T-helper 2 cell treated with Interferon-gamma antibody and Interleukin-4, amounts not matched to agents 100 ng/mL and 5 ng/mL, for 36 hours (primary cell): ENCODE results near the gene ADIPOR2. TPM values are rescaled to one million over a fixed set of nuclear protein-coding genes. Genes with fewer than 3 reads are reported as not detected.

Experiments
- intact Hi-C: fragments of 100-400 bp; cut with micrococcal nuclease; formaldehyde crosslinking; loops from one replicate; pipeline ENCODE4 v1.15.1; 2023
- total RNA-seq: library from RNA; stranded (reverse); gene quantifications from 2 replicates; pipeline ENCODE4 v1.2.3, GENCODE V29; 2022

ADIPOR2 gene
- total RNA-seq, 1 donor from 2014 or later: 64.5 TPM

GRCh38 chr12:1768615-1769014, 77.7 kb downstream of the ADIPOR2 start:
- intact Hi-C loops: no loop called here

GRCh38 chr12:1769809-1770494, 79.1 kb downstream of the ADIPOR2 start:
- intact Hi-C loops: loop anchor here (10.0 kb wide), 1 partner anchor 635 kb away; no protein-coding TSS in a partner anchor

- intact Hi-C loops: loop anchor here (10.0 kb wide), 1 partner anchor 639 kb away; no protein-coding TSS in a partner anchor
Measured at GRCh38 chr12:1773937-1774655, 83.2 kb downstream of the ADIPOR2 start.

- intact Hi-C loops: loop anchor here (10.0 kb wide), 1 partner anchor 642 kb away; no protein-coding TSS in a partner anchor
Measured at GRCh38 chr12:1776170-1776921, 85.5 kb downstream of the ADIPOR2 start.

- intact Hi-C loops: loop anchor here (10.0 kb wide), 1 partner anchor 643 kb away; no protein-coding TSS in a partner anchor
Measured at GRCh38 chr12:1777798-1778197, 86.9 kb downstream of the ADIPOR2 start.

- intact Hi-C loops: loop anchor here (10.0 kb wide), 1 partner anchor 644 kb away; no protein-coding TSS in a partner anchor
Measured at GRCh38 chr12:1778911-1779310, 88.0 kb downstream of the ADIPOR2 start.

GRCh38 chr12:1779783-1780182, 88.9 kb downstream of the ADIPOR2 start:
- intact Hi-C loops: loop anchor here (10.0 kb wide), 1 partner anchor 645 kb away; no protein-coding TSS in a partner anchor

- intact Hi-C loops: no loop called here
Measured at GRCh38 chr12:1781772-1782171, 90.9 kb downstream of the ADIPOR2 start.

GRCh38 chr12:1782215-1782614, 91.3 kb downstream of the ADIPOR2 start:
- intact Hi-C loops: no loop called here

- intact Hi-C loops: no loop called here
Measured at GRCh38 chr12:1787714-1788113, 96.8 kb downstream of the ADIPOR2 start.

- intact Hi-C loops: no loop called here
Measured at GRCh38 chr12:1790444-1790843, 99.6 kb downstream of the ADIPOR2 start.

- intact Hi-C loops: loop anchor here (1.0 kb wide), 2 partner anchors 139 to 157 kb away; no protein-coding TSS in a partner anchor
Measured at GRCh38 chr12:1791104-1791841, 100.4 kb downstream of the ADIPOR2 start.

GRCh38 chr12:1792406-1792805, 101.5 kb downstream of the ADIPOR2 start:
- intact Hi-C loops: no loop called here

GRCh38 chr12:1793426-1794210, 102.7 kb downstream of the ADIPOR2 start:
- intact Hi-C loops: no loop called here

GRCh38 chr12:1794440-1795090, 103.7 kb downstream of the ADIPOR2 start:
- intact Hi-C loops: no loop called here

GRCh38 chr12:1795221-1795784, 104.4 kb downstream of the ADIPOR2 start:
- intact Hi-C loops: no loop called here

GRCh38 chr12:1795785-1796514, 105.1 kb downstream of the ADIPOR2 start:
- intact Hi-C loops: loop anchor here (1.0 kb wide), 4 partner anchors 8 to 238 kb away; partner anchors contain the start of gene DCP1B

GRCh38 chr12:1796515-1797010, 105.7 kb downstream of the ADIPOR2 start:
- intact Hi-C loops: loop anchor here (1.0 kb wide), 4 partner anchors 8 to 238 kb away; partner anchors contain the start of gene DCP1B
